HepG2 (cell line): ENCODE measurements around the gene PCNA. TPM values are rescaled to one million over a fixed set of nuclear protein-coding genes. Genes with fewer than 3 reads are reported as not detected.

Source experiments
- AGO1 ChIP-seq: fragments of 200-400 bp; formaldehyde crosslinking; IDR thresholded peaks from 2 replicates; pipeline ENCODE4 v1.6.1; 2017; ENCODE audit warnings: mild to moderate bottlenecking, low read depth, low read length, moderate library complexity; ENCODE audit not compliant: poor library complexity, severe bottlenecking
- BCLAF1 ChIP-seq: fragments of 450-650 bp; IDR thresholded peaks from 2 replicates; pipeline ENCODE4 v1.6.1; 2017; ENCODE audit warnings: mild to moderate bottlenecking
- CBX5 ChIP-seq: sonication (generic); formaldehyde crosslinking; IDR thresholded peaks from 2 replicates; pipeline ENCODE4 v1.4.0; 2020; ENCODE audit warnings: missing genetic modification reagents, borderline replicate concordance
- HNRNPL ChIP-seq: fragments of 200-400 bp; formaldehyde crosslinking; IDR thresholded peaks from 2 replicates; pipeline ENCODE4 v1.6.1; 2017; ENCODE audit warnings: mild to moderate bottlenecking, low read depth, low read length
- JUN ChIP-seq: sonication (generic); formaldehyde crosslinking; IDR thresholded peaks from 2 replicates; pipeline ENCODE4 v1.4.0; 2020; ENCODE audit warnings: mild to moderate bottlenecking, missing genetic modification reagents
- NR0B2 ChIP-seq: sonication (generic); formaldehyde crosslinking; IDR thresholded peaks from 2 replicates; pipeline ENCODE4 v1.4.0; 2020; ENCODE audit warnings: mild to moderate bottlenecking, missing genetic modification reagents
- REL ChIP-seq: sonication (generic); formaldehyde crosslinking; conservative IDR thresholded peaks from 2 replicates; pipeline ENCODE4 v1.8.0; 2022; ENCODE audit warnings: mild to moderate bottlenecking, missing genetic modification reagents, moderate library complexity
- REPIN1 ChIP-seq: sonication (generic); formaldehyde crosslinking; IDR thresholded peaks from 2 replicates; pipeline ENCODE4 v1.8.0; 2022; ENCODE audit warnings: missing genetic modification reagents, low read depth, mild to moderate bottlenecking, borderline replicate concordance
- REST ChIP-seq, 2 experiments: IDR thresholded peaks; 2 replicates each; pipeline ENCODE4 v1.6.1; 2011 to 2012; ENCODE audit warnings: low read length in 2 of 2, borderline replicate concordance in 1 of 2, low read depth in 1 of 2, mild to moderate bottlenecking in 1 of 2, moderate library complexity in 1 of 2
- ZBTB1 ChIP-seq: sonication (generic); formaldehyde crosslinking; IDR thresholded peaks from 2 replicates; pipeline ENCODE4 v1.4.0; 2020; ENCODE audit warnings: missing genetic modification reagents, borderline replicate concordance
- ZFP36L1 ChIP-seq: sonication (generic); formaldehyde crosslinking; IDR thresholded peaks from 2 replicates; pipeline ENCODE4 v1.8.0; 2022; ENCODE audit warnings: mild to moderate bottlenecking, missing genetic modification reagents, moderate library complexity
- ZNF253 ChIP-seq: sonication (generic); formaldehyde crosslinking; IDR thresholded peaks from 2 replicates; pipeline ENCODE4 v1.8.0; 2022; ENCODE audit warnings: mild to moderate bottlenecking, missing genetic modification reagents, borderline replicate concordance
- ZNF547 ChIP-seq: sonication (generic); formaldehyde crosslinking; IDR thresholded peaks from 2 replicates; pipeline ENCODE4 v1.5.1; 2020; ENCODE audit warnings: mild to moderate bottlenecking, missing genetic modification reagents
- ZNF709 ChIP-seq: sonication (generic); formaldehyde crosslinking; IDR thresholded peaks from 2 replicates; pipeline ENCODE4 v1.5.0; 2020; ENCODE audit warnings: mild to moderate bottlenecking, missing genetic modification reagents
- ZZZ3 ChIP-seq: sonication (generic); formaldehyde crosslinking; IDR thresholded peaks from 2 replicates; pipeline ENCODE4 v1.4.0; 2020; ENCODE audit warnings: missing genetic modification reagents, mild to moderate bottlenecking, borderline replicate concordance
- polyA plus RNA-seq, 8 experiments: library from polyadenylated mRNA; depleted of rRNA in 3 of 8; stranded (reverse) in 7 of 8; unstranded in 1 of 8; fragments of >200 nt; fragmentation: Illumina TruSeq in 4 of 8; extraction: Trizol in 4 of 8; gene quantifications; 2 replicates each; pipeline versions ENCODE4 v1.2.1 to v1.2.3, GENCODE V29; 2011 to 2016; ENCODE audit warnings: low read depth in 4 of 8, missing spikeins in 1 of 8, mixed read lengths in 1 of 8; ENCODE audit not compliant: insufficient read depth in 1 of 8
- total RNA-seq, 5 experiments: library from RNA; depleted of rRNA; stranded (reverse); fragments of >200 nt; fragmentation: Illumina TruSeq; extraction: Trizol; gene quantifications; 2 replicates each; pipeline ENCODE4 v1.2.3, GENCODE V29; 2016; ENCODE audit warnings: low read depth in 1 of 5
- TF ChIP-seq, protein P1 (sequence below): sonication (generic); formaldehyde crosslinking; IDR thresholded peaks from 2 replicates; pipeline ENCODE4 v1.4.0; 2020; ENCODE audit warnings: missing genetic modification reagents

The PCNA gene
- total and polyA plus RNA-seq, 2 of the 13 experiments (the other 11 are each of a cell fraction or from before 2014, with no cell fraction given) = 229 to 655 TPM

GRCh38 chr20:5072756-5073659, 46.8 kb downstream of the PCNA start (continued):
- TF ChIP-seq, protein P1, sequence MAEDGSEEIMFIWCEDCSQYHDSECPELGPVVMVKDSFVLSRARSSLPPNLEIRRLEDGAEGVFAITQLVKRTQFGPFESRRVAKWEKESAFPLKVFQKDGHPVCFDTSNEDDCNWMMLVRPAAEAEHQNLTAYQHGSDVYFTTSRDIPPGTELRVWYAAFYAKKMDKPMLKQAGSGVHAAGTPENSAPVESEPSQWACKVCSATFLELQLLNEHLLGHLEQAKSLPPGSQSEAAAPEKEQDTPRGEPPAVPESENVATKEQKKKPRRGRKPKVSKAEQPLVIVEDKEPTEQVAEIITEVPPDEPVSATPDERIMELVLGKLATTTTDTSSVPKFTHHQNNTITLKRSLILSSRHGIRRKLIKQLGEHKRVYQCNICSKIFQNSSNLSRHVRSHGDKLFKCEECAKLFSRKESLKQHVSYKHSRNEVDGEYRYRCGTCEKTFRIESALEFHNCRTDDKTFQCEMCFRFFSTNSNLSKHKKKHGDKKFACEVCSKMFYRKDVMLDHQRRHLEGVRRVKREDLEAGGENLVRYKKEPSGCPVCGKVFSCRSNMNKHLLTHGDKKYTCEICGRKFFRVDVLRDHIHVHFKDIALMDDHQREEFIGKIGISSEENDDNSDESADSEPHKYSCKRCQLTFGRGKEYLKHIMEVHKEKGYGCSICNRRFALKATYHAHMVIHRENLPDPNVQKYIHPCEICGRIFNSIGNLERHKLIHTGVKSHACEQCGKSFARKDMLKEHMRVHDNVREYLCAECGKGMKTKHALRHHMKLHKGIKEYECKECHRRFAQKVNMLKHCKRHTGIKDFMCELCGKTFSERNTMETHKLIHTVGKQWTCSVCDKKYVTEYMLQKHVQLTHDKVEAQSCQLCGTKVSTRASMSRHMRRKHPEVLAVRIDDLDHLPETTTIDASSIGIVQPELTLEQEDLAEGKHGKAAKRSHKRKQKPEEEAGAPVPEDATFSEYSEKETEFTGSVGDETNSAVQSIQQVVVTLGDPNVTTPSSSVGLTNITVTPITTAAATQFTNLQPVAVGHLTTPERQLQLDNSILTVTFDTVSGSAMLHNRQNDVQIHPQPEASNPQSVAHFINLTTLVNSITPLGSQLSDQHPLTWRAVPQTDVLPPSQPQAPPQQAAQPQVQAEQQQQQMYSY (CRISPR knock-in tag) = no peak
- TF ChIP-seq ZNF547 (CRISPR knock-in tag) = no peak
- TF ChIP-seq REPIN1 (CRISPR knock-in tag) = peak; percentile 80
- peak; percentile 48 for TF ChIP-seq CBX5 (CRISPR knock-in tag)
- peak; percentile 78; the same call in 1 of the 2 replicates for TF ChIP-seq HNRNPL
- no peak for TF ChIP-seq ZFP36L1 (CRISPR knock-in tag)
- no peak for TF ChIP-seq NR0B2 (CRISPR knock-in tag)
- no peak for TF ChIP-seq BCLAF1
- no peak for TF ChIP-seq ZBTB1 (CRISPR knock-in tag)
- TF ChIP-seq REST (IDR thresholded peaks at IDR 0.05; ENCODE audit: borderline replicate concordance in 1 of 2, low read depth in 1 of 2, low read length in 2 of 2) = no peak
- no peak for TF ChIP-seq ZNF253 (CRISPR knock-in tag)
- TF ChIP-seq ZNF709 (CRISPR knock-in tag) = no peak
- no peak for TF ChIP-seq AGO1
- TF ChIP-seq ZZZ3 (CRISPR knock-in tag) = no peak
- no peak for TF ChIP-seq JUN (CRISPR knock-in tag)
- no peak for TF ChIP-seq REL
